Astrocyte of the spinal cord (primary cell): Measurements from ENCODE around the gene ESYT2.

ENCODE experiments used
- DNase-seq: peaks from one replicate; pipeline ENCODE4 v3.0.0; 2011; ENCODE audit warnings: low read depth, low spot score
- H3K4me3 ChIP-seq: 2 replicates; pipeline ENCODE4 v1.5.1; 2011; ENCODE audit warnings: low read depth, mild to moderate bottlenecking, low read length, moderate library complexity
- CTCF ChIP-seq: IDR thresholded peaks from 2 replicates; pipeline ENCODE4 v1.5.1; 2012; ENCODE audit warnings: low read depth, mild to moderate bottlenecking, low read length, inconsistent platforms
- in situ Hi-C: cut with HindIII; loops from 2 replicates; pipeline ENCODE4 v1.10.0; 2017; ENCODE audit warnings: low sequenced_read_pairs

The ESYT2 gene

GRCh38 chr7:158827411-158828132 is 1.7 kb downstream of the ESYT2 start:
- in situ Hi-C loops = no loop called here
- no peak for DNase-seq
- no peak for TF ChIP-seq CTCF
- H3K4me3 ChIP-seq = peak overlapping the region; percentile 74

GRCh38 chr7:158825628-158826289 is 3.5 kb downstream of the ESYT2 start:
- no peak overlapping the region for H3K4me3 ChIP-seq
- TF ChIP-seq CTCF = no peak
- DNase-seq = no peak
- in situ Hi-C loops = no loop called here

- no peak for DNase-seq
- in situ Hi-C loops = no loop called here
- H3K4me3 ChIP-seq = no peak overlapping the region
- no peak for TF ChIP-seq CTCF
These were observed 5.3 kb downstream of the ESYT2 start for GRCh38 chr7:158824028-158824427.

DNA sequence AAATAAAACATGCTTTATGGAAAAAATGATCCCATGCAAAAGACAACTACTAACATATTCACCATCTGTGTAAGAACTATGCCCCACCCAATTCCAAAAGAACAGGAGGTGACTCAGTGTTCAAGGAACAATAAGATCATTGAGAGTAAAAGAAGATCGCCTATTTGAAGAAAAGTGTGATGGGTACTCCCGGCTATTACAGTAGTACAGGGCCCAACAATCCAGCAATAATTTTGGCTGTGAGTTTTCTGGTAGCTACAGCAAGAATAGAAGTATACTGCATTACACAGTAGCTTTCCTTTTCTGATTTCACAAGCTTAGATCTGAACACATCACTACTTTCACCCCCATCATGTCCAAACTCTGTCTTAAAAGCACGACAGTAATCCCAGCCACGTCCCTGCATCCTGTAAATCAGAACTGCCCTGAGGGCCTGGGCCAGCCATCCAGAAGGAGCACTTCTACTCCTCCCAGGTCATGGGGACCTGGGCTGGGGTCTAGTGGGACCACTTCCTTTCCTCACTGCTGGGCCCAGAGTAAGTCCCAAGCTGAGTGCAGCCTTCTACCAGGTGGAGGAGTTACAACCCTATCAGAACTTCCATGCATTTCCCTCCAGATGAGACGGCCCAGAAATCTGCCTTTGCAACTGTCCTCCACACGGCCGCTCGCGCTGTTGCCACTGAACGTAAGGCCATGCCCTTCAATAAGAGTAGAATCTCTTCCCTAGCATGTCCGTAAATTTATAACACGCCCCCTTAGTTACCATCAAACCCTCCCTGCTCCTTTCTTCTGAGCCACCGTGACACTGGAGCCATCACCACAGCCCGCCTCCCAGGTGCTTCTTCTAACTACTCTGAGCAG is 7.9 kb downstream of the ESYT2 start:
- peak; percentile 88 for DNase-seq
- no peak for TF ChIP-seq CTCF
- H3K4me3 ChIP-seq = no peak overlapping the region
- in situ Hi-C loops = no loop called here

DNA sequence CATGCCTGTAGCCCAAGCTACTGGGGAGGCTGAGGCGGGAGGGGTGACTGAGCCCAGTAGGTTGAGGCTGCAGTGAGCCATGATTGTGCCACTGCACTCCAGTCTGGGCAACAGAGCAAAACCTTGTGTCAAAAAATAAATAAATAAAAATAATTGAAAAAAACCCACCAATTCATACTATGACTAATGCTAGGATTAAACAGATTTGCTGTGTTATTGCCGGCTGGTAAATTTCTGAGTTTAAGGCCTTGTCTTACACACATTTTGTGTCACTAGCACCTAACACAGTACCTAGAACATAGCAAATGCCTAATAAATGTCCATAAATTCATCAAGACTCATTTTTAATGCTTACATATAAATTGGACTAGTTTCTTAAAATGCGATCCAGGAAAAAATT is 8.7 kb downstream of the ESYT2 start:
- no peak overlapping the region for H3K4me3 ChIP-seq

More for the DNA sequence above, 8.7 kb downstream of the ESYT2 start:
- TF ChIP-seq CTCF = no peak
- in situ Hi-C loops = no loop called here
- DNase-seq = no peak
